Heart right ventricle (tissue), 16 donors: ENCODE measurements around the gene MST1R. TPM values are rescaled to one million over a fixed set of nuclear protein-coding genes. Genes with fewer than 3 reads are reported as not detected.

Source experiments
- ATAC-seq, 8 donors: fragments of 200-7000 bp; cut with Tn5 transposase; one replicate each; pipeline ENCODE4 v1.9.1; 2020; ENCODE audit warnings: mild to moderate bottlenecking in 8 of 8, moderate library complexity in 8 of 8, moderate number of reproducible peaks in 1 of 8
- DNase-seq, 2 donors: peaks; one replicate each; pipeline ENCODE4 v3.0.0-alpha.2; 2020
- H3K27ac ChIP-seq, 10 donors: fragments of 200-600 bp; sonication (generic) in 2 of 10; one replicate each; pipeline versions ENCODE4 v1.5.0 to v1.8.0; 2020 to 2022; ENCODE audit warnings: mild to moderate bottlenecking in 3 of 10
- H3K27me3 ChIP-seq, 7 donors: fragments of 200-600 bp; one replicate each; pipeline ENCODE4 v1.8.0; 2021 to 2022; ENCODE audit warnings: mild to moderate bottlenecking in 2 of 7
- H3K36me3 ChIP-seq, 9 donors: fragments of 200-600 bp; sonication (generic) in 1 of 9; one replicate each; pipeline versions ENCODE4 v1.5.0 to v1.8.0; 2020 to 2022; ENCODE audit warnings: mild to moderate bottlenecking in 2 of 9
- H3K4me1 ChIP-seq, 9 donors: fragments of 200-600 bp; sonication (generic) in 1 of 9; one replicate each; pipeline versions ENCODE4 v1.5.0 to v1.8.0; 2020 to 2022; ENCODE audit warnings: mild to moderate bottlenecking in 4 of 9
- H3K4me3 ChIP-seq, 10 donors: fragments of 200-600 bp; sonication (generic) in 2 of 10; one replicate each; pipeline versions ENCODE4 v1.5.0 to v1.8.0; 2020 to 2022; ENCODE audit warnings: mild to moderate bottlenecking in 7 of 10, moderate library complexity in 2 of 10
- H3K9me3 ChIP-seq, 11 donors: fragments of 200-600 bp in 10 of 11; sonication (generic) in 2 of 11; one replicate each; pipeline versions ENCODE4 v1.5.0 to v1.8.0; 2013 to 2022; ENCODE audit warnings: mild to moderate bottlenecking in 2 of 11, control low read depth in 1 of 11, moderate library complexity in 1 of 11
- CTCF ChIP-seq, 9 donors: fragments of 200-600 bp; sonication (generic) in 2 of 9; IDR thresholded peaks; one replicate each; pipeline versions ENCODE4 v1.5.0 to v1.8.0; 2021 to 2022; ENCODE audit warnings: antibody characterized with exemption in 9 of 9, mild to moderate bottlenecking in 5 of 9, moderate library complexity in 1 of 9
- WGBS, 2 donors: extraction: QIAGEN DNeasy Blood & Tissue Kit; methylation state at CpG; one replicate each; pipeline ENCODE4 v1.1.7; 2013; ENCODE audit warnings: inconsistent platforms in 1 of 2; 5-methylcytosine and 5-hydroxymethylcytosine counted together
- intact Hi-C, 10 donors: fragments of 100-400 bp; cut with DNase I; formaldehyde crosslinking; loops; one replicate each; pipeline versions ENCODE4 v1.11.1 to v1.14.2; 2022
- long read RNA-seq, 3 donors: library from polyadenylated mRNA; unstranded; transcript quantifications; one replicate each; pipeline ENCODE4 v2.0.0, GENCODE V29; 2020 to 2021
- polyA plus RNA-seq, 2 donors: library from polyadenylated mRNA; stranded (reverse); fragments of 200-250 nt; gene quantifications; one replicate each; pipeline ENCODE4 v1.2.3, GENCODE V29; 2013
- total RNA-seq, 10 donors: library from RNA; stranded (reverse); fragmentation: NEBNext Ultra II Directional in 3 of 10; extraction: Animal tissue kit (Norgen Biotek cat#: 25700) in 3 of 10; gene quantifications; one replicate each; pipeline versions ENCODE4 v1.2.1 to v1.2.4, GENCODE V29; 2021 to 2023
- donor health status: Arrhythmogenic right ventricular cardiomyopathy.
- donor health status: ischemic (EF 13 %, LVEDD 7.1; RV severe dilation, severe dysfunction).
- donor health status: healthy with polysubstance abuse.
- donor health status: DM: no; HTN: yes; CAD: no.
- donor health status: DM: no; HTN: no; CAD: no.
- donor health status: ischemic (EF 25% LVEDD 6.9; RV normal size, moderate dysfunction).
- donor health status: ischemic (EF 25% LVEDD 5.7; RV mildly dilated, moderate dysfunction).
- donor health status: healthy.
- donor health status: DM: yes; HTN: yes; CAD: no.
- donor health status: Ischemic cardiomyopathy.
- donor health status: ischemic (EF 35%, LVEDD 5.7; RV mildly dilated, moderate dysfunction).
- donor health status: nonischemic (EF 11% LVEDD 7.7; RV severe dilation, severe dysfunction).
- donor health status: DM: yes; HTN: yes; CAD: no.
- donor health status: PGD.
- donor health status: ischemic (EF 29% LVEDD 5.4; RV normal size, mild dysfunction).
- donor health status: nonischemic (EF 23%, LVEDD 6.1; RV moderate dilation, normal function).

Gene MST1R
- total RNA-seq (1 to 10 TPM in 8 of 10 donors, under 1 TPM in 2; 0.53 to 4.4 (median 1.6) TPM), polyA plus RNA-seq (1 to 10 TPM; 1.7 to 7.1 TPM)
- long read RNA-seq, donor 1, partial matches to known transcripts: 0 of 2 reads
- long read RNA-seq, donor 1, other reads (novel, unspliced or antisense): 2 of 2 reads
- long read RNA-seq, donor 2, full-length matches to known transcripts: 1 of 4 reads
- long read RNA-seq, donor 2, partial matches to known transcripts: 1 of 4 reads
- long read RNA-seq, donor 2, other reads (novel, unspliced or antisense): 2 of 4 reads
- long read RNA-seq, donor 3, full-length matches to known transcripts: 1 of 1 reads
- long read RNA-seq, donor 3, partial matches to known transcripts: 0 of 1 reads
- long read RNA-seq, donor 3, other reads (novel, unspliced or antisense): 0 of 1 reads

DNA sequence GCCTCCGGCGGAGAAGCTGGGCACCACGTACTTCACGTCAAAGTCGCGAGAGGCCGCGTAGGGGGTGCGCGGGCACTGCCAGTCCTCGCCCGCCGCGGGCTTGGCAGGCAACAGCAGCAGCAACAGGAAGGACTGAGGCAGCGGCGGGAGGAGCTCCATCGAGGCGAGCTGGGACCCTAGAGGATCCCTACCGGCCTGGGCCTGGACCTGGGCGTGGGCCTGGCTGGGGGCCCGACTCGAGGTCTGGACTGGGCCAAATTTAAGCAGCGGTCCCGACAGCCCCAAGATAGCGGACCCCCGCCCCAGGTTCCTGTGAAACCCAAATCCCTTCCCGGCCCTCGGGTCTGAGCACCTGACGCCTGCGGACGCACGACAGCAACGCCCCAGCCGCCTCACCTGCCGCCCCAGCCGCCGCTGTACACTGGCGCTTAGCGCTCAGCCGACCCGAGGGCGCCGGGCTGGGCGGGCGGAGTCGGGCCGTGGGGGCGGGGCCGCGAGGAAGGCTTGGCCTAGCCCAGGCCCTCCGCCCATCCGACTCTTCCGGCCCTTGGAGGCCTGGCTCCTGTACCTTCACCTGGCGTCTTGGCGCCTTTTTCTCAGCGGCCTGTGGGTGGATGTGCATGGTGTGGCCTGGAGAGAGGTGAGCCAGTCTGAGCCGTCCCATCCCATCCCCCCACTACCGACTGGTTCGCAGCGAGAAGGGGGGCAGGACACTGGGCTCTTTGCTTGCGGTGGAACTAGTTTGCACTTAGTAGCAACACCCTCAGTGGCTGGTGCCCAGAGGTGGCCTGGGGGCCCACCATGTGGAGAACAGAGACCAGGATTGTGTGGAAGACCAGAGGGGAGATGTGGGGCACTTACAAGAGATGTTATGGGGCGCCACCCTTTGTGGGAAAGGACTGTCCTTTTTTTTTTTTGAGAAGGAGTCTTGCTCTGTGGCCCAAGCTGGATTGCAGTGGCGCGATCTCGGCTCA lies at the start of gene MST1R:
Gene MST1R, minus strand, starts transcription at position 423 of the 974 bp plus-strand sequence. Its CDS starts 264 bp downstream, at position 159.
- Histone ChIP-seq H3K4me1 (peaks cover 8 to 61% (median 39%) of the 10 kb centered on the region in 9 donors), H3K27me3 (no peaks in the 10 kb centered on the region), H3K36me3 (peaks cover 0 to 7% (median 0%) of the 10 kb centered on the region in 9 donors), H3K4me3 (peak within 1 kb of the TSS; percentile 18 to 60 (median 46)), H3K9me3 (no peaks in the 10 kb centered on the region), H3K27ac (peak within 1 kb of the TSS in 9 of 10 donors; percentile 28 to 80 (median 58))
- ATAC-seq (peak; percentile 72 to 92 (median 84)), DNase-seq (peak; percentile 66 to 81)
- no peak for TF ChIP-seq CTCF (IDR thresholded peaks at IDR 0.05)
- intact Hi-C loops: loop anchor here in 8 of 10 donors (1.0 to 10.0 kb wide), 10 partner anchors 41 to 199 kb away; partner anchors contain the start of genes TRAIP (in 4 of the 8), GMPPB (in 1 of the 8) and INKA1 (in 1 of the 8)
- 28 to 36% methylated on average over 65 of the region's 65 CpGs for WGBS, 2 donors

GRCh38 chr3:49952924-49953323 lies 49.3 kb upstream of the MST1R start:
- WGBS, 2 donors: 97 to 98% methylated on average over 6 of the region's 6 CpGs
- ATAC-seq (no peak), DNase-seq (no peak)
- intact Hi-C loops: no loop called here
- H3K4me1 ChIP-seq: peaks cover 0 to 30% (median 16%) of the 10 kb centered on the region in 9 donors
- no peaks in the 10 kb centered on the region for H3K9me3 ChIP-seq
- TF ChIP-seq CTCF (IDR thresholded peaks at IDR 0.05): no peak
- H3K27ac ChIP-seq: no peak overlapping the region
- no peak overlapping the region for H3K4me3 ChIP-seq
- no peaks in the 10 kb centered on the region for H3K36me3 ChIP-seq
- no peaks in the 10 kb centered on the region for H3K27me3 ChIP-seq

- TF ChIP-seq CTCF (IDR thresholded peaks at IDR 0.05): no peak
- no peak for DNase-seq
- H3K9me3 ChIP-seq: no peaks in the 10 kb centered on the region
- ATAC-seq: no peak
- peaks cover 5 to 36% (median 25%) of the 10 kb centered on the region in 9 donors for H3K4me1 ChIP-seq
- intact Hi-C loops: no loop called here
- no peak overlapping the region for H3K4me3 ChIP-seq
- H3K27ac ChIP-seq: no peak overlapping the region
- peaks cover 0 to 19% (median 0%) of the 10 kb centered on the region in 9 donors for H3K36me3 ChIP-seq
- no peaks in the 10 kb centered on the region for H3K27me3 ChIP-seq
- 77 to 80% methylated on average over 2 of the region's 2 CpGs for WGBS, 2 donors
These were observed 39.0 kb upstream of the MST1R start for GRCh38 chr3:49942651-49943050.
